Myocyte (in vitro differentiated cells): ENCODE results near the gene BORCS6. TPM values are rescaled to one million over a fixed set of nuclear protein-coding genes. Genes with fewer than 3 reads are reported as not detected.
"Not testable (repeated sequence)": the region's sequence is repeated elsewhere in the genome, so short reads cannot be mapped to it uniquely, and the experiment has no call there.

Experiments used
- DNase-seq: peaks from one replicate; pipeline ENCODE4 v3.0.0-alpha.2; 2012; ENCODE audit warnings: low read depth
- total RNA-seq: library from RNA; depleted of rRNA; stranded (reverse); fragments of >200 nt; gene quantifications from 2 replicates; pipeline ENCODE4 v1.2.3, GENCODE V29; 2014

BORCS6 gene
- total RNA-seq, 1 donor from 2014 or later: 13.1 TPM

DNA sequence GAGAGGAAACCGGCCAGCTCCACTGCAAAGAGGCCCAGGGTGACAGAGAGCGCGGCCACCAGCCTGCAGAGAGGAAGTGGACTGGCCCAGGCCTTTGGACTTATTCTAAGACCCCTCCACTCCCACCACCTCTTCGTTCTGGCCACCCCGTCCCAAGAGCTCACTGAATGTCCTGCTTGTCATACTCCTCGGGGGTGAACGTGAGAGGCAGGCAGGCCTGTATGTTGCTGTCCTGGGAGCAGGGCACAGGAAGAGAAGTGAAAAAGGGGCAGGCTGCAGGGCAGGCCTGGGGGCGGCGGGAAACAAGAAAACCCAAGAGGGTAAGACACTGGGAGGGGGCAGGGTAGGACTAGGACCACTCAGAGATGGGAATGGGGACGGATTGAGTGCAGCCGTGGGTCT lies 14.2 kb downstream of the BORCS6 start:
- DNase-seq: no peak

GRCh38 chr17:8173871-8174322 lies 16.1 kb downstream of the BORCS6 start:
- DNase-seq: no peak

DNA sequence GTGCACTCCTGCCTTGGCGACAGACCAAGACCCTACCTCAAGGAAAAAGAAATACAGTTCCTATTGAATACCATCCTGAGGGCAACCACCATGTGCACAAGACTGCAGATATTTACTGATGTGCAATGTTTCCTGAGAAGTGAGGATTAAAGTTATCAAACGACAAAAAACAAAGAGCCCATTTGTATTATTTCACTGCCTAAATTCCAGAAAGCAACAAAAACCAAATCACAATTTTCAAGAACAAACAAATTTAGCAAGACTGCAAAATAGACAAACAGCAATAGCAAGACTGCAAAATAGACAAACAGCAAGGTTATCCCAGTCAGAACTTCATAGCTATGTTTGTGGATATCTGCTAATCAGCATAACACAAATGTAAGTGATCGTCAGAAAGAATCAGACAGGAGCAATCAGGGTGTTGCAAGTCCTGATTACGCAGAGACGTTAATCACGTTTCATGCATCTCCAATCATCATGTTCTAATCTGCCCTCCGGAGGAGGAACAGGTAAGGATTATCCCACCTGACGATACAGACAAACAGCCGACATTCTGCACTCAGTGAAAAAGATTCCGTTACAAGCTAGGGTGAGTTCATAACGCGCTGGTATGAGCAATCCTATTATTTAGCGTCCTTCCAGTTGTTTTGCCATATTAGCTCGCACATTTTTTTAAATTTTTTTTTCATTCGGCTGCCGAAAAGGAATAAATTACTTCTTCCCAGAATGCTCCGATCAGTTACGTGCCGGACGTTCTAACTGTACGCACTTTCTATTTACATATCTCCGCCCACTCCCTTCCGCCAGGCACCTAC lies 16.7 kb downstream of the BORCS6 start:
- DNase-seq: peak; percentile 94

GRCh38 chr17:8170186-8170585 lies 19.8 kb downstream of the BORCS6 start:
- DNase-seq: not testable (repeated sequence)

GRCh38 chr17:8167526-8167925 lies 22.5 kb downstream of the BORCS6 start:
- DNase-seq: no peak

DNA sequence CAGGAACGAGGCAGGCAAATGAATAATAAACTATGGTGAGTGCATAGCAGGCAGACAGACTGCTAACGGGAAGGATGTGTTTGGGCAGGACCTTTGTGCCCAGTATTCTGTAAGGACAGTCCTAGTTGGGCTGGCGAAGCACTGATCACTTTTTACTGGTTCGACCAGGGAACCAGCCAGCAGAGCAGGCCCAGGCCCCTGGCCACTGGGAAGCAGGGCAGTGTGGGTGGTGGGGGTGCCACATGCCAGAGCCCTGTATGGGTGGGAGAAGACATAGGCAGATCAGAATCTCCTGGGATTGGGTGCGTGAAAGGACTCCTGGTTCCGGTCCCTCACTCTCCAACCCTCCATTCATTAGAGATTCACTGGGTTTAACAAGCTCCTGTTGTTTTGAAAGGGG lies 23.2 kb downstream of the BORCS6 start:
- DNase-seq: no peak

DNA sequence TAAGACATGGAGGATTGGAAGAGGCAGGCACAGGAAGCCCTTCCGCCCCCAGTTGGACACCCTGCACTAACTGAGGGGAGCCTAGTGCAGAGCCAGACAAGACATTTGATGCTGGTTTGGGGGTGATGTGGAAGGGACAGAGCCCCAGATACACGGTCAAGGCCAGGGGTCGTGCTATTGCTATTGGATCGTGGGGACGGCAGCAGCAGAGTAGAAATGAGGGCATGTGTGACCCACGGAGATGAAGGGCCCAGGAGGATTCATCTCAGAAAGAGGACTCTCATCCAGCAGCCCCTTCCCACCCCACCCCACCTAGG lies 25.2 kb downstream of the BORCS6 start:
- DNase-seq: no peak

DNA sequence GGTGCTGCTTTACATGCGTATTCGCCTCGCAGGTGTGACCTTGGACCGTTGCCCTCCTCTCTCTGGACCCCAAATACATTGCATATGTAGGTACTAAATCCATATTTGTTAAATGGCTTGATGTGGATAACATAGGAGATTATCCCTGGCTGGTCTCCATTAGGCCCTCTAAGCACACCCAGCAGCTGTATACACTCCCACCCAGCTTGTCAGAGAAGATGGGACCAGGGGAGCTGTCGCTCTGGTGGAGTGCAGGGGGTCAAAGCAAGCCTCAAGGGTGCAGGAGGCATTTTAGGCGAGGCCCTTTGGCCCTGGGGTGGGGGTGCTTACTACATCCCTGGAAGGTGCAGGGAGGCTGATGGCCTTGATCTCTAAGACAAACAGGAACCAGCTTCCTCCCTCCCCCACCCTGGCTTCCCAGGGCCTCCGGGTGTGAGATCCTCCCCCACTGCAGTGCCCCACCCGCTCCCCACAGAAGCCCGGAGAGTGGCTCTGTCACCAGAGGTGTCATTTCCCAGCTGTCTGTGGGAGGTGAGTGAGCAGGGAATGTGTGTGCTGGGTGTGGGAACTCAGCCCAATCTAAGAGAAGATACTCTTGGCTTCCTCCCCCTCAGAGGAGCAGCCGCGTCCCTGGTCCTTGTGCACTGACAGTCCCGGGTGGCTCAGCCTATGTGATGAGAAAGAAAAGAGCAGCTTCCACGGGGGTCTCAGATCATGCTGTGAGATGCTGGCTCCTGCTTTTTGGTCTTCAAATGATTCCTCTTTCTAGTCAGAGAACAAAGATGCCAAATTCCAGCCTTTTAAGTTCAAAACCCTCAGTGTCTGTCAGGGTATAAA lies 25.8 kb downstream of the BORCS6 start:
- peak; percentile 95 for DNase-seq

DNA sequence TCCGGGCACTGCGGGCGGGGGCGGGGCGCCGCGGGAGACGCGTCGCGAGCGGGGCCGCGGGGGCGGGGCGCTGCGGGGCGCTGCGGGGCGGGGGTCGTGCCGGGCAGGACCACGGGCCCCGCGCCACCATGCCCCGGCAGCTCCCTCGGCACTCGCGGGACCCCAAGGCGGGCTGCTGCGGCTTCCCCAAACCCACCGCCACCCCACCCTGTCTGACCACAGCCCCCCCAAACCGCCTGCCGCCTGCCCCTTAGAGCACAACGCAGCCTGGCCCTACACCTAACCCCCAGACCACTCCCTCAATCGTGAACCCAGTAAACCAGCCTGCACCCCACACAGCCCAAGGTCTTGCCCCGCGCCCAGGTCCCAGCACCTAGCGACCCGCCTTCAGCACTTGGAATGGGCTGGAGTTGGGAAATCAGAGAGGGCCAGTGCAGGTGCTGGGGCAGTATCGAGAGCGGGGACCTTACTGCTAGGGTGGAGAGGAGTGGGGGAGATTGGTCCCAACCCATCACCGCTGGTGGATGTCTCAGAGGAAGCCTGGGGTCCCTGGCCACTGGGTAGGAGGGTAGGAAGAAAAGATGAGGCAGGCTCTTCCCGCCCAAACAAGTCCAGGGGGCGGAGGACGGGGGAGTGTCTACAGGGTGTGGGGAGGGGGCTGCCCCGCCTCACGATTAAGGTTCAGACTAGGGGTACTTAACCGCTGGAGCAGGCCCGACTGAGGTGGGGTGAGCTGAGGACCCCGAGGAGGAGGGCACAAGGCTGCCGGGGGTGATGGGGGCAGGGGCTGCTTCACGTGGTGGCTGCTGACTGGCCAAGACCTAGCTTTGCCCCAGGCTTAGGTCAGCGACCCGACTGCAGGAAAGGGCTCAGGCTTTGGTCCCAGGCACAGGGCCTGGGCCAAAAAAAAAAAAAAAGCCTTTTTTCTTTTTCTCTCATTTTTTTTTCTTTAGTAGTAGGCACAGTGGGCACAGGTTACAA lies 26.7 kb downstream of the BORCS6 start:
- peak; percentile 18 for DNase-seq

GRCh38 chr17:8162233-8162996 lies 27.6 kb downstream of the BORCS6 start, which contains the start of gene VAMP2:
Gene VAMP2, minus strand, starts transcription at chr17:8162948. Its CDS starts 69 bp downstream, at chr17:8162879.
- peak; percentile 77 for DNase-seq

- DNase-seq: no peak
These were observed 28.4 kb downstream of the BORCS6 start for GRCh38 chr17:8161289-8162232.

GRCh38 chr17:8160741-8161221 lies 29.2 kb downstream of the BORCS6 start:
- no peak for DNase-seq

GRCh38 chr17:8160224-8160577 lies 29.8 kb downstream of the BORCS6 start:
- DNase-seq: no peak

DNA sequence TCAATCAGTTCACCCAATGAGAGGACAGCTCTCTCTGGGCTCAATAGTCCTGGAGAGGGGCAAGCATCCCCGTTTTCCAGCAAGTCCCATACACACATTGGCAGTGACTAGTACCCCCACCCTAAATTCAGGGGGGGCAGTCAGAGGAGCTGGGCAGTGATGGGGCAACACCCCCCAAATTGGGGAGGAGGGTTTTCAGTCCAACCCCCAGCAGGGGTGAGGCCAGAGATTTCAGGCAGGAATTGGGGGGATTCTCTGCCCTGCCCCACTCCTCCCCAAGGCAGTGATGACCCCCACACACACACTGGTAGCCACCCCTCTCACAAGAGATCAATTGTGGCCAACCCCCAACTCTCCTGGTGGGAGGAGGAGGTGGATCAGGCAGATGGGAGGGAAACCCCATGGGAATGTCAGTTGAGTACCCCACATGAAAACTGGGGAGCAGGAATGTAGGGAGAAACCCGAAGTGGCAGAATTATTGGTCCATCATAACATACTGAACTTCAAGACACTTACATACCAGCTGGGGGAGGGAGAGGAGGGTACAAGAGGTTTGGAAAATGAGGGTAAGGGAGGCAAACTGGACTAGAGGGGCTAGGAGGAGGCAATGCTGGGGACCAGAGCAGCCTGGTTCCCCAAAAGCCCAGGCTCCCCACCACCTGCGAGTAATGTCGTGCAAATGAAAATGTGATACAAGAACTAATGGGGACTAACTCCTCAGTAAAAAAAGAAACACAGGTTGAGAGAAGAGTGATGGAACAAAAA lies 30.3 kb downstream of the BORCS6 start:
- DNase-seq: no peak

DNA sequence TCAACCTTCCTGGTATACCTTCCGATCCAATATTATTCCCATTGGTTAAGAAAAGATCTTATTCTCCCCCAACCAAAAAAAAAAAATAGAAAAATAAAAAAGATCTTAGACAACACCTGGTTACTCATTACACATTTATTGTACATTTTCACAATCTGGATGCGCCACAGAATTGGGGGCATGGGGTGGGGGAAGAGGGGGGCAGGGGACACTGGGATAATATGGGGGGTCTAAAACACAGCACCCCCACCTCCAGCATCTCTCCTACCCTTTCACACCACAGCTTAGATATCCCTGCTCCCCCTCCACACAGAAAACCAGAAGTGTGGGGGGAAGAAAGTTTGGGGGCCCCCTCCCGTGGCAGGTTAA lies 31.0 kb downstream of the BORCS6 start:
- no peak for DNase-seq

DNA sequence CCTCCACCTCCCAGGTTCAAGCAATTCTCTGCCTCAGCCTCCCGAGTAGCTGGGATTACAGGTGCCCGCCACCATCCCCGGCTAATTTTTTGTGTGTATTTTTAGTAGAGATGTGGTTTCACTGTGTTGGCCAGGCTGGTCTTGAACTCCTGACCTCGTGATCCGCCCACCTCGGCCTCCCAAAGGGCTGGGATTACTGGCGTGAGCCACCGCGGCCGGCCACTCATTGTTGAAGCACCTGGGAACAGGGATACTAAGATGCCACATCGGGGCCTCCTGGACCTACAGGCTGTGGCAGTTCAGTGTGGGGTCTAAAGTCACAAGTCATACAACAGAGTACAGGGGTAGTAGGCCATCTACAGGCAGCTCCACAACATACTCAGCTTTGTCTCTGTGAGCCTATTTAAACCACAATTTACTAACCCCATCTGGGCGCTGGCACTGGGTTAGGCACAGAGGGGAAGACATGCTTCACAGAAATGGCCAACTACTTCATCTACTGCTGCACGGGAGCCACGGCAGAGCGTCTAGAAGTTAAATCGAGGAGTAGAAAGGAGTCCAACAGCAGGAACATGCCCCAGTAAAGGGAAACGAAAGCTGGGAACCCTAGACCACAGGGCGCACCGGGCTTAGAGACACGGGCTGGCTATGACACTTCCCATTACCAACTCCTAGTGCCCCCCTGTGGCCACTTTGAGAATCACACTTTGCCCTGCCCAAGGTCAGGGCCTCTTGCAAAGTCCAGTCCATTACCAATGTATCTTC lies 31.5 kb downstream of the BORCS6 start:
- DNase-seq: peak; percentile 91

- peak; percentile 100 for DNase-seq
These were observed 33.6 kb downstream of the BORCS6 start for GRCh38 chr17:8156246-8156992.
